ENCODE measurements around the gene NOTCH1.

The NOTCH1 gene

DNA sequence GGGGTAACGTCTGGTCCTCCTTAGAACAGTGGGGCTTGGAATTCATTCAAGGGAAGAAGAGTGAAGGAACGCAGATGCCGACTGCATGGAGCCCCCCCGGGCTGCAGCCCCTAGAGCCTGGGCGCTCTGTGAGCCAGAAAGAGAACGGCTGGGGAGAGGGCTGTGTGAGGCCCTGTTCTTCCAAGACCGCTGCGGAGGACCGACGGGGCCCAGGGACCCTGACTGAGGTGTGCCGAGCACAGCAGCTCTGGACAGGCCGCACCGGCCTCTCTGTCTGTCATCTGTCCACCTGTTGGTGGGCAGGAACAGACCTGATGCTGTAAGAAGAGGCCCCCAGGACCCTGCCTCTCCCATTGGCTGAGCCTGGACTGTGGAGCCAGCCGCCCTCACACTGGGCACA is 7.7 kb upstream of the NOTCH1 start:
- no peak for DNase-seq (ENCODE audit: low read depth, low spot score)
- H3K9ac ChIP-seq (ENCODE audit: insufficient read length) = no peak overlapping the region
- no peak for TF ChIP-seq POLR2AphosphoS5 (IDR thresholded peaks at IDR 0.05; ENCODE audit: borderline replicate concordance, low read depth, low read length)
- no peak for TF ChIP-seq EZH2 (IDR thresholded peaks at IDR 0.05)
- TF ChIP-seq FOXP2 (optimal IDR thresholded peaks at IDR 0.05; ENCODE audit: control extremely low read depth, extremely low read length, insufficient read depth) = no peak
- H3K27ac ChIP-seq = no peak overlapping the region
- H3K36me3 ChIP-seq (ENCODE audit: insufficient read depth, low read length) = no peaks in the 10 kb centered on the region
- no peaks in the 10 kb centered on the region for H3K9me3 ChIP-seq (ENCODE audit: low read depth, low read length)
- no peak overlapping the region for H3K4me3 ChIP-seq

DNA sequence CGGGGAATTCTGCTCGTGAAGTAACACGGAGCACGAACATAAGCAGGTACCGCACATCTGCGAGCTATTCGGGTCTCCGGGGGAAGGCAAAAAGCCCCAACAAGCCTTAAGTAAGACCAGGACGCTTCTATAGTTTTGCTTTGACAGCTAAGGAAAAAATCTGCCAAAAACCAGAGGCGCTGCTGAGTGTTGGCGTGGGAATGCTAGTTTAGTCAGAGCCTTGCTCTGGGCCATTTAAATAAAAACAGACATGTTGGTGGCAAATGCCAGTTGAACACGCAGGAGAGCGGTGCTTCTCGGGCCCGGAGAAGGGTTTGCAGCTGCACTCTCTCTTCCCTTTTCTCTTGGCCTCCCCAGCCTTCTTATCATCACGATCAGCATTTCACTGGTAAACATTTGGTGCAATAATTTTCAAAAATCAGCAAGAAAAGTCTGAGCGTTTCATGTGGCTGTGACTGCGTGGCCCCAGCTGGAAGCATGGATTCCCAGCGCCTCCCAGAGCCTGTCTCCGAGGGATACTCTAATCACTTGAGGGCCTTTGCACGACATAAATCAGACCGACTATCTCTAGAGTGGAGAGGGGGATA is 6.4 kb upstream of the NOTCH1 start:
- TF ChIP-seq EZH2 (IDR thresholded peaks at IDR 0.05) = no peak
- TF ChIP-seq POLR2AphosphoS5 (IDR thresholded peaks at IDR 0.05; ENCODE audit: borderline replicate concordance, low read depth, low read length) = no peak
- TF ChIP-seq FOXP2 (optimal IDR thresholded peaks at IDR 0.05; ENCODE audit: control extremely low read depth, extremely low read length, insufficient read depth) = no peak
- Histone ChIP-seq H3K9me3 (ENCODE audit: low read depth, low read length) (no peaks in the 10 kb centered on the region), H3K36me3 (ENCODE audit: insufficient read depth, low read length) (no peaks in the 10 kb centered on the region), H3K27ac (peak overlapping the region; percentile 96), H3K9ac (ENCODE audit: insufficient read length) (peak overlapping the region; percentile 51), H3K4me3 (peak overlapping the region; percentile 53; the same call in 1 of the 2 replicates)
- DNase-seq (ENCODE audit: low read depth, low spot score) = no peak

DNA sequence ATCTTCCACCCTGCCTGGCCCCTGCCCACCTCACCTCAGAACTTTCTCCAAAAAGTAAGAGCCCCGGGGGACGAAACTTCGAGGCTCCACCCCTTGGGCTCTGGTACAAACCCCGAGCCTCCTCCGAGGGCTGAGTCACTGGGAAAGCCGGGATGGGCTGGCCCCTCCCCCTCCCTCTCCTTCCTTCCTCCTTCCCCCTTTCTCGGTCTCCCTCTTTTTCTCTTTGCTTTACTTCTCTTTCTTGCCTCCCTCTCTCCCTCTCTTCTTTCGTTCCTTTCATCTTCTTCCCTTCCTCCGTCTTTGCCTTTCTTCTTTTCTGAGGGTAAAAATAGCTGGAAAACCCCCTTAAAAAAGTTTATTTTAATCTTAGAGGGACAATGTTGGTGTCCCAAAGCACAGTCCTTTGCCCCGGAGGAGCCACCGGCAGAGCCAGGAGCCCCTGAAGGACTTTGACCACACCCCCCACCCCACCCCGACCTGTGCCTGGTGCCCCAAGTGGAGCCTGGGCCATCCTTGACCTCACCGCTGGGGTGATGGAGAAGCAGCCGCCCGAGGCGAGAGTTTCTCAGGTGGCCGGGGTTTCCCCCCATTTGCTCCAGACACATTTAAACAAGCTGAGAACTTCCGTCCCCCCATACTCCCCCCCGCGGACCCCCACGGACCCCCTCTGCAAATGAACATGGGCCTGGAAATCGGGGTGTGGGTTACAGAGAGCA is 5.7 kb upstream of the NOTCH1 start:
- TF ChIP-seq POLR2AphosphoS5 (IDR thresholded peaks at IDR 0.05; ENCODE audit: borderline replicate concordance, low read depth, low read length) = no peak
- TF ChIP-seq FOXP2 (optimal IDR thresholded peaks at IDR 0.05; ENCODE audit: control extremely low read depth, extremely low read length, insufficient read depth) = no peak
- TF ChIP-seq EZH2 (IDR thresholded peaks at IDR 0.05) = no peak
- Histone ChIP-seq H3K4me3 (peak overlapping the region; percentile 53), H3K9me3 (ENCODE audit: low read depth, low read length) (no peaks in the 10 kb centered on the region), H3K9ac (ENCODE audit: insufficient read length) (peak overlapping the region; percentile 51), H3K27ac (peak overlapping the region; percentile 96), H3K36me3 (ENCODE audit: insufficient read depth, low read length) (no peaks in the 10 kb centered on the region)
- no peak for DNase-seq (ENCODE audit: low read depth, low spot score)

DNA sequence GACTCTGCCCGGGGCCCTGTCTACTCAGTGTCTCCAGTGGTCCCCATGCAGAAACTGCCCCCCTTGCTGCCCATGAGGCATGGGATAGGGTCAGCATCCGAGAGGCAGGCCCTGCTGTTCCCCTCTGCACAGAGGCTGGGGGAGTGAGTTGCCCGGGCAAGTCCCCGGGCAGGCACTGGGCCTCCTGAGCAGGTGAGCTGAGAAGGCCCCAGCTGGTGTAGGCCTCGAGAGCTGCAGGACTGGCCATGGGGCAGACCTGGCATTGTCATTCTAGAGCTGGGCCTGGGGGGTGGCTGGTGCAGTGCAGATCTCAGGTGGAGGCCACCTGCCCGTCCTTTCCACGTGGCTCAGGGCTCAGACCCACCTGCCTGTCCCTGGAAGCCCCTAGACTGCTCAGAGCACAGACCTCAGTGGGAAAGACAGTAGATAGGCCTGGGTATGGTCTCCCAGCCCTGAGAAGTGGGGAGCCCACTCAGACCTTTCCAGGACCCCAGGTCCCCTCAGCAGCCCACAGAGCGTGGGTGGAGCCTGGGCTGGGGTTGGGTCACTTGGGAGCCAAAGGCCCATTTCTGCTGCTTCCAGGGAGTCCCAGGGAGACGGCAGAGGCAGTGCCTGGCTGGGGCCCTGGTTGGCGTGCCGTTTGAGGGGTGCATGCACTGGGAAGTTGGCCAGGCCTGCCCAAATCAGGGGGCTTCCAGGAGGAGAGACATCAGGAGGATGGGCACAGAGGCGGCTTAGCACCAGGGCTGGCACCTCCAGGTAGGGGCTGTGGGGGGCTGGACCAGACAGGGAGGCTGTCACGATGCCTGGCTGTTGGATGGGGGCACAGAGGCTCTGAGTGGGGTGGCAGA is 4.8 kb upstream of the NOTCH1 start:
- DNase-seq (ENCODE audit: low read depth, low spot score) = no peak
- TF ChIP-seq POLR2AphosphoS5 (IDR thresholded peaks at IDR 0.05; ENCODE audit: borderline replicate concordance, low read depth, low read length) (no peak), FOXP2 (optimal IDR thresholded peaks at IDR 0.05; ENCODE audit: control extremely low read depth, extremely low read length, insufficient read depth) (no peak), EZH2 (IDR thresholded peaks at IDR 0.05) (no peak)
- Histone ChIP-seq H3K9me3 (ENCODE audit: low read depth, low read length) (no peaks in the 10 kb centered on the region), H3K36me3 (ENCODE audit: insufficient read depth, low read length) (no peaks in the 10 kb centered on the region), H3K27ac (no peak overlapping the region), H3K4me3 (no peak overlapping the region), H3K9ac (ENCODE audit: insufficient read length) (no peak overlapping the region)

DNA sequence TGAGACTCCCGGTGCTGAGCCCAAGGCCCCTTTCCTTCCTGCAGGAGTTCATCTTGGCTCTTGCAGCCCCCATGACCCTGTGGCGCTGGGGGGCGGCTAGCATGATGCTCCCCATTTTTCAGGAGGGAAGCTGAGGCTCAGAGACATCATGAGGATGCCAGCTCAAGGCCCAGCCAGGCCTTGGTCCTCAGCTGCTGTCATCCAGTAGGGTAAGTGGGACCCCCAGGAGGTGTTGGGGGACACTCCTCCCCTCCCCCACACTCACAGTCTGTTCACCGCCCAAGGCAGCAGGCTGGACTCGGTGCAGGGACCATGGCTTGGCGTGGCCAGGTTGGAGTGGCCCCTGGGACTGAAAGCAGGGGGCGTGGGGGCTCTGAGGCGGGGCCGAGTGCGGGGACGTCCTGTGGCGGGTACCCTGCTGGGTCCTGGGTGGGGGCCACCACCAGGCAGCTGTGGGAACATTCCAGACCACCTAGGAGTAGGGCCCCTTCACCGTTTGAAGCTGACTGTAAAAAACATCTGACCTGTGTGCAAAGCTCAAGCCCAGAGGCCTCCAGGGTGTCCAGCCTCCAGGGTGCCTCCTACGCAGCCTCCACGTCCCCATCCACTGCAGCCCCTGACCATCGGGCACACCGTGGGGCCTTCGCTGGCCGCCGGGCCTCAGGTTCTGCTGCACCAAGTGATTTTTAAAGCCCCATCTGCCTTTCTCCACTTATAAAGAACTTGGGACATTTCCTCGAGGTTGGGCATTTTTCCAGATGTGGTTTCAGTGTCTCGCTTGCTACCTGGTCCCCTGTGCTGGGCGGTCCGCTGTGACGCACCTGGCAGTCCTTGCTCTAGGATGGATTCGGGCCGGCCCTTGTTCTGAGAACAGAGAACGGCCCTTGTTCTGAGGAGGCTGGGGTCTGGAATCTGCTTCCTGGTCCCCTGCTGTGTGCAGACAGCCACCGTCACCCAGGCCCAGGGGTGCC is 3.4 kb upstream of the NOTCH1 start:
- Histone ChIP-seq H3K9me3 (ENCODE audit: low read depth, low read length) (no peaks in the 10 kb centered on the region), H3K27ac (no peak overlapping the region), H3K4me3 (no peak overlapping the region), H3K9ac (ENCODE audit: insufficient read length) (no peak overlapping the region), H3K36me3 (ENCODE audit: insufficient read depth, low read length) (no peaks in the 10 kb centered on the region)
- DNase-seq (ENCODE audit: low read depth, low spot score) = no peak
- no peak for TF ChIP-seq EZH2 (IDR thresholded peaks at IDR 0.05)
- TF ChIP-seq POLR2AphosphoS5 (IDR thresholded peaks at IDR 0.05; ENCODE audit: borderline replicate concordance, low read depth, low read length) = no peak
- TF ChIP-seq FOXP2 (optimal IDR thresholded peaks at IDR 0.05; ENCODE audit: control extremely low read depth, extremely low read length, insufficient read depth) = no peak

GRCh38 chr9:136547508-136548215 is 1.8 kb upstream of the NOTCH1 start:
- Histone ChIP-seq H3K36me3 (ENCODE audit: insufficient read depth, low read length) (no peaks in the 10 kb centered on the region), H3K9me3 (ENCODE audit: low read depth, low read length) (no peaks in the 10 kb centered on the region), H3K9ac (ENCODE audit: insufficient read length) (no peak overlapping the region), H3K4me3 (no peak overlapping the region), H3K27ac (0 out of 2 replicates have a peak overlapping the region, but pooled peaks have one; percentile 59)
- DNase-seq (ENCODE audit: low read depth, low spot score) = no peak
- TF ChIP-seq FOXP2 (optimal IDR thresholded peaks at IDR 0.05; ENCODE audit: control extremely low read depth, extremely low read length, insufficient read depth) (no peak), EZH2 (IDR thresholded peaks at IDR 0.05) (no peak), POLR2AphosphoS5 (IDR thresholded peaks at IDR 0.05; ENCODE audit: borderline replicate concordance, low read depth, low read length) (no peak)

Data from SK-N-MC (cell line).